Measurements from ENCODE around the gene KRT2.
A peak's percentile ranks its signal among the peaks of the same experiment; 100 is the strongest.

The KRT2 gene

GRCh38 chr12:52651726-52652261 lies at the start of gene KRT2:
Gene KRT2, minus strand, starts transcription at chr12:52652211. Its CDS starts 69 bp downstream, at chr12:52652142.
- no peak for DNase-seq (ENCODE audit: low read depth)

DNA sequence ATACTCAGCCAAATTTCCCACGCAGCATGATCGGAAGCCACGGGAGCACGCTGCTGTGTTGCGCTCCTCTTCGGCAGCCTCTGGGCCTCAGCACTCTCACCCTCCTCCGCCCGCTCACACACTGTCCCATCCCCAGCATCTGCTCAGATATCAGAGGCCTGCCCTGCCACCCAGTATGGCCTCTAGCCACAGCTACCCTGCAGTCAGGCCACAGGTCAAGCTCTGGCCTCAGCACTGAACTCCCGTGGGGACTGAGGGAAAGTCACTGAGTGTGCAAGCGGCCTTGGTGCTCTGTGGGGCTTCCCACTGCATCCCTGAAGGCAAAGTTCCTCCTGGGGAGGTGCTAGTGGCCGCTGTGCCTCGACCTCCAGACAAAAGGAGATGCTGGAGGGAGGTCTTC lies 49.3 kb upstream of the KRT2 start:
- no peak for DNase-seq (ENCODE audit: low read depth)

DNA sequence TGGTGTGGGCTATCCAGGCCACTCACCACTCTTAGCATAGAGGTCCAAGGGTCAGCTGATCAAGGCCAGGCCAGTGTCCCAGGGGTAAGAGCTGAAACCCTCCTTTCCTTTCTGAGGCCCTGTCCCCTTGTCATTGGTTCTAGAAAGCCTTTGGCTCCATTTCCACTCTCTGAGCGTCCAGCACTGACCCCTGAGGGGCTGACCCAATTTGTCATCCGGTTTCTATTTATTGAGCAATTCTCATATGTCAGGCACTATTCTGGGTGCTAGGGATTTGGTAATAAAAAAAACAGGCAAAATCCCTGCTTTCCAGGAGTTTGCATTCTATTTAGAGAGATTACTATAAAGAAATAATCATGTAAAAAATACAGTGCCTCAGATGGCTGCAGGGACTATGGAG lies 47.9 kb upstream of the KRT2 start:
- no peak for DNase-seq (ENCODE audit: low read depth)

GRCh38 chr12:52699373-52699772 lies 47.4 kb upstream of the KRT2 start:
- DNase-seq (ENCODE audit: low read depth) = no peak

DNA sequence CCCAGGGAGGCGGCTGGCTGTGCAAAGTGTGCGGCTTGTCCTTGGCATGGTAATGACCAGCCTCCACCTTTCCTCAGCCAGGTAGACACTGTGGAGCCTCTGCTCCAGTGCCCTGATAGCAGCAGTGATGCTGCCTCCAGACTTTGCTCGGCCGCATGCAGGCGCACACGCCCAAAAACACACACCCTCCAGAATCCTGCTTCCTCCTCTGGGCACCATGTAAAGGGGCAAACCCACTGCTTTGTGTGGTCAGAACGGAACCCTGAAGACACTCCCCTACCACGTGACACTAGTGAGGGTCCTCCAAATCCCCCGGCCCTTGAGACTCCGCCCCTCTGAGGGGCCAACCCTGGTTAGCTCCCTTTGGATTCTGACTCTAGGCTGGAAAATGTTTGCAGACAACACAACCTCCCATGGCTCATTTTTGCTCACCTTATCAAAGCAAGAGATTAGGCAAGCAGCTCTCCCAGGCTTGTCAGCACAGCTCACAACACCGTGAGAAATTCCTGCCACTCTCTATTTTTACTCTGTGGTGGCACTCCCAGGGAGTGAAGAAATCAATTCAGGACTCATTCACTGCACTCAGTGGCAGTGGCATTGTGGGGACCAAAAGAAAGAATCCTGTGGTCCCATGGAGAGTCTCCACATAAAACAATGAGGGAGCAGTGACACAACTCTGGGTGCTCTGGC lies 46.8 kb upstream of the KRT2 start:
- no peak for DNase-seq (ENCODE audit: low read depth)

- DNase-seq (ENCODE audit: low read depth) = no peak
Measured at GRCh38 chr12:52697058-52697582, 45.1 kb upstream of the KRT2 start.

DNA sequence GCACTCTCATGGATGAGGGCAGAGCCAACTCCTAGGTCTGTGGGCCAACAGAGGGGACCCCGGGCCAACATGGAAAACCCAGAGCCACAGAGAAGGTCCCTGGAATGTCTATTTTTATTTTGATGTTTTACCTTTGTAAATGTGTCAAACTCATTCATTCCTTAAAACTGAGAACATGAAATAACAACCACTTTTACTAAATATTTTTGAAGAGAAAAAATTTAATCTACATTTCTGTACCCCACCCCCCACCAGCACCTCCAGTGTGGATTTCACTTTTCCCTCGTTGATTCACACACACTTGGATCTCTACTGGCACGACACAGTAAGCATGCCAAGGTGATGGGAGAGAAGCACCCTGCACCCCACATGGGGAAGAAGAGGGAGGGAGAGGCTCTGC lies 44.6 kb upstream of the KRT2 start:
- no peak for DNase-seq (ENCODE audit: low read depth)

DNA sequence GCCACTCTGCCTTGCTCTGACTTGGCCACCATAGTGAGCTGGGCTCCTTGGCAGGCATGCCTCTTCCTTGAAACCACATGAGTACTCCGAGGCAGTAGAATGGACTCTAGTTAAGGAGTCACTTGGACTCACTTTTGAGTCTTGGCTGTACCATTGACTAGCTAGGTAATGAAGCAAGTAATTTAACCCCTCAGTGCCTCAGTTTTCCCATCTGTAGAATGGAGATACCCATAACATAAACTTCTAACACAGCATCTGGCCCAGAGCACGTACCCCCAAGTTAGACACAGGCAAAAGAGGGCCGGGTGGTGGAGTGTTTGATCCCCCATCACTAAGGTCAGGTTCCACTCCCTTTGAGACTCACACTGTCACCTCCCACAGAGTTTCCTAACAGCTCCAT lies 43.0 kb upstream of the KRT2 start:
- no peak for DNase-seq (ENCODE audit: low read depth)

DNA sequence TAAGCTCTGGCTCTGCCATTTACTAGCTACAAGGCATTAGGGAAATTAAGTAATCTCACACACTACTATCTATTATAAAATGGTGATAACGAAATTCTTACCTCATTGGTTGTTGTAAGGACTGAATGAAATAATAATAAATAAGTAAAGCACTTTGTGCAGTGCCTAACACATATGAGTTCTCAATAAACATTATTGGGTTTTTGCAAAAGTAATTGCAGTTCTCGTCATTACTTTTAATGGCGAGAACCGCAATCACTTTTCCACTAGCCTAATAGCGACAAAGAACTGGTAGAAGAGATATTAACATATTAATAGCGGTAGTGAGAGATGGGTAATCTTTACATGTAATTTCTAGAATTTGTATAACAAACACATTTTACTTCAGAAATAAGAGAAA lies 42.1 kb upstream of the KRT2 start:
- DNase-seq (ENCODE audit: low read depth) = no peak

GRCh38 chr12:52693261-52693660 lies 41.2 kb upstream of the KRT2 start:
- no peak for DNase-seq (ENCODE audit: low read depth)

GRCh38 chr12:52692254-52692653 lies 40.2 kb upstream of the KRT2 start:
- no peak for DNase-seq (ENCODE audit: low read depth)

- no peak for DNase-seq (ENCODE audit: low read depth)
Measured at GRCh38 chr12:52691841-52692150, 39.8 kb upstream of the KRT2 start.

DNA sequence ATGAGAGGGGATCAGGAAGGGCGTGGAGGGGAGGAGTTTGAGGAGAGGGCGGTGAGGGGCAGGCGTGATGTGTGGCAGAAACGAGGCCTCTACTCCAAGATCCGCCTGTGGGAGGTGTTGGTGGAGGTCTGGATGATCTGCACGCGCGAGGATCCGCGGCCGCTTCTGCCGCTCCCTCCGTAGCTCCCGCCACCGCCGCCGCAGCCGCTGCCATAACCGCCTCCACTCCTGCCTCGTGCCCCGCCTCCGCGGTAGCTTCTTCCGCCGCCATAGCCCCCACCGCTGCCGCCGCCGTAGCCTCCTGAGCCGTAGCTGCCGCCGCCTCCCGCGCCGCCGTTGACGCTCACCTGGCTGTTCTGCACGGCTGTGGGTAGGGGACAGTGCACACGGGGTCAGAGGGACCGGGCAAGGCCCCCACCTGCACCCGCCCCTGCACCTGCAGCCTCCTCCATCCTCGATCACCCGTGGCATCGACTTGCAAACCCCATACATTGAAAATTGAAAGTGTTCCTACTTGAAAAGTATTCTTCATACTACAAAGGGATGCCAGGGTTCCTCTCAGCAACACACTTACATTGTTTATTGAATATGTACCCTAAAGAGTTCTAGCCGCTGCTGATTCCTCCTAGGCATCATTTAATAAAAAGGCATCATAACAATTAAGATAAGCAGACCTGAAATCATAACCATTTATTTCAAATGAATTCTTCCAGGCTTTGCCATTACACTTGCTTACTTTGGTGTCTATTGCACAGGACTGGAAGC lies 39.2 kb upstream of the KRT2 start:
- DNase-seq (ENCODE audit: low read depth) = peak; percentile 17

- DNase-seq (ENCODE audit: low read depth) = no peak
Measured at GRCh38 chr12:52690351-52691075, 38.5 kb upstream of the KRT2 start.

- DNase-seq (ENCODE audit: low read depth) = no peak
Measured at GRCh38 chr12:52689936-52690335, 37.9 kb upstream of the KRT2 start.

DNA sequence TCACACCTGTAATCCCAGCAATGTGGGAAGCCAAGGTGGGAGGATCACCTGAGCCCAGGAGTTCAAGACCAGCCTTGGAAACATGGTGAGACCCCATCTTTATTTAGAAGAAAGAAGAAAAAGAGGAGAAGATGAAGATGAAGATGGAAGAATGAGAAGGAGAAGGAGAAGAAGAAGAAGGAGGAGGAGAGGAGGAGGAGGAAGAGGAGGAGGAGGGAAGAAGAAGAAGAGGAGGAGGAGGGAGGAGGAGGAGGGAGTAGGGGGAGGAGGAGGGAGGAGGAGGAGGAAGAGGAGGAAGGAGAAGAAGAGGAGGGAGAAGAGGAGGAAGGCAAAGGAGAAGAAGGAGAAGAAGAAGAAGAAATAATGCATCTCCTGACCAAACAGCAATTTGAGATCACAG lies 37.2 kb upstream of the KRT2 start:
- no peak for DNase-seq (ENCODE audit: low read depth)

- DNase-seq (ENCODE audit: low read depth) = no peak
Measured at GRCh38 chr12:52688481-52688880, 36.5 kb upstream of the KRT2 start.

- DNase-seq (ENCODE audit: low read depth) = no peak
Measured at GRCh38 chr12:52687497-52688385, 35.7 kb upstream of the KRT2 start.

GRCh38 chr12:52686756-52687487 lies 34.9 kb upstream of the KRT2 start:
- DNase-seq (ENCODE audit: low read depth) = no peak

DNA sequence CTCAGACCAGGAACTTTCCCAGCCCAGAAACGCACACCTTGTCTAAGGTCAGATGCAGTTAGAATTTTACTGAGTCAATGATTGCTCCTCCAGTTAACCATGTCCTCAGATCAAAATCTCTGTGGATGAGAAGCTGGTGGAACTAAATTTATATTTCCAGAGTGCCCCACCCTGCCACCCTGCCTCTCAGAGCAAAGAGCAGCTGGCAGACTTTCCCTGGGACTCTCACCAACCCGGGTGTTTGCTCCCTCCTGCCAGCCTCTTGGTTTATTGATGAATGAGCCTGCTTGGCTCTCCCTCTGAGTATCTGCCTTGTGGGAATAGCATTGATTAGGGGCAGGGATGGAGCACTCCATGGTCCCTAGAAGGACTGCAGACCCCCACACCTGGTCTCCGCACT lies 34.1 kb upstream of the KRT2 start:
- DNase-seq (ENCODE audit: low read depth) = no peak

- DNase-seq (ENCODE audit: low read depth) = no peak
Measured at GRCh38 chr12:52685406-52685890, 33.4 kb upstream of the KRT2 start.
